ENCODE results near the gene PMM1. TPM values are rescaled to one million over a fixed set of nuclear protein-coding genes. Genes with fewer than 3 reads are reported as not detected.

PMM1 gene
- total RNA-seq, 1 experiment from 2014 or later: 19.8 TPM

DNA sequence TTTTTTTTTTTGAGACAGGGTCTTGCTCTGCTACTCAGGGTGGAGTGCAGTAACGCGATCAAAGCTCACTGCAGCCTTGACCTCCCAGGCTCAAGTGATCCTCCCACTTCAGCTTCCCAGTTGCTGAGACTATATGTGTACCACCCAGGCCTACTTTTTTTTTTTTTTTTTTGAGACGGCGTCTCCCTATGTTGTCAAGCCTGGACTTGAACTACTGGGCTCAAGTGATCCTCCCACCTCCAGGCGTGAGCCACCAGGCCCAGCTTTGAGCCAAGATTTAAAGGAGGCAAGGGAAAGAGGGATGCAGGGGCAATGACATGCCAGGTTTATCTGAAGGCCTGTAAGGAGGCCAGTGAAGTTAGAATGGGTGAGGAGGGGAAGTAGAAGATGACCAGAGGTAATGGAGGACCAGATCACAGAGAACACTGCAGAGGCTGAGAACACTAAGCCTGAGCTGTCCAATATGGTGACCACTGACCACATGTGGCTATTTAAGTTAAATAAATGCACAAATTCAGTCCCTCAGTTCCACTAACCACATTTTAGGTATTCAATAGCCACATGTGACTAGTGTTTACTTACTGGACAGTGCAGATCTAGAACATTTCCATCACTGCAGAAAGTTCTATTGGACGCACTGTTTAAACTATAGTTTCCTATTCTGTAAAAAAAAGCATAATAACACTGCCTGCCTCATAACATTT is 23.1 kb upstream of the PMM1 start:
- Histone ChIP-seq H4K20me1 (ENCODE audit: control insufficient read depth, insufficient read depth, insufficient read length) (no peaks in the 10 kb centered on the region), H3K9ac (ENCODE audit: extremely low read depth, insufficient read length, low read length) (no peak overlapping the region), H3K4ac (ENCODE audit: low read depth, low read length) (no peak overlapping the region), H3T11ph (ENCODE audit: low read length) (no peak overlapping the region), H3K9me3 (ENCODE audit: control insufficient read depth, low read depth, low read length) (no peaks in the 10 kb centered on the region), H3K4me2 (ENCODE audit: insufficient read depth, insufficient read length, low read length) (no peak overlapping the region), H2BK15ac (ENCODE audit: low read depth, low read length) (no peak overlapping the region), H2BK5ac (ENCODE audit: insufficient read length, low read length) (no peak overlapping the region), H3K27ac (ENCODE audit: insufficient read length, low read depth, low read length) (no peak overlapping the region), H3K79me1 (ENCODE audit: insufficient read depth, low read depth, low read length, poor library complexity, severe bottlenecking) (no peaks in the 10 kb centered on the region), H3K14ac (ENCODE audit: insufficient read depth, low read length) (no peak overlapping the region), H2BK120ac (ENCODE audit: low read depth, low read length, poor library complexity, severe bottlenecking) (no peak overlapping the region), H2BK12ac (ENCODE audit: insufficient read length, low read depth, low read length) (no peak overlapping the region), H3K79me2 (ENCODE audit: insufficient read depth, low read length) (peaks cover 2% of the 10 kb centered on the region; the same call in 1 of the 2 replicates), H3K23me2 (ENCODE audit: insufficient read length, low read depth, low read length, poor library complexity, severe bottlenecking) (no peaks in the 10 kb centered on the region), H4K5ac (ENCODE audit: insufficient read length, low read depth, low read length) (no peak overlapping the region), H2AFZ (ENCODE audit: low read length) (no peak overlapping the region), H3K23ac (ENCODE audit: insufficient read length, low read depth, low read length) (no peak overlapping the region), H3K27me3 (ENCODE audit: insufficient read depth, low read length) (no peaks in the 10 kb centered on the region), H3K4me1 (ENCODE audit: insufficient read depth, low read length) (no peaks in the 10 kb centered on the region), H2AK5ac (ENCODE audit: insufficient read length, low read length) (no peak overlapping the region), H4K91ac (ENCODE audit: insufficient read length, low read depth, low read length) (no peak overlapping the region), H3K18ac (ENCODE audit: insufficient read length, low read depth, low read length) (no peak overlapping the region), H2BK20ac (ENCODE audit: low read depth, low read length, poor library complexity, severe bottlenecking) (no peak overlapping the region), H4K8ac (replicated peaks; ENCODE audit: insufficient read length, low read depth, low read length) (no peak overlapping the region), H3K56ac (ENCODE audit: insufficient read length, low read depth, low read length) (peak overlapping the region; percentile 92)
- Mint-ChIP-seq H3K4me1 (0 out of 4 replicates have a peak, but pooled peaks cover 0 to 3% of the 10 kb centered on the region in 2 experiments), H3K36me3 (ENCODE audit: insufficient read depth in 1 of 3, low read depth in 3 of 3) (peaks cover 0 to 2% (median 1%) of the 10 kb centered on the region in 3 experiments; a peak in 4 of 7 replicates), H3K9me3 (no peaks in the 10 kb centered on the region), H3K4me3 (no peak overlapping the region), H3K27me3 (ENCODE audit: low read depth) (no peaks in the 10 kb centered on the region), H3K27ac (no peak overlapping the region)
- WGBS (ENCODE audit: extremely low coverage, insufficient read length, low lambda C conversion rate): no CpG with 5 or more reads among the region's 6 CpGs
- no peak for DNase-seq
- no peak for TF ChIP-seq CTCF (conservative IDR thresholded peaks at IDR 0.05)
